Measurements from ENCODE around the gene ATP5F1D.

ATP5F1D gene

GRCh38 chr19:1248139-1248785, 6.7 kb downstream of the ATP5F1D start, which contains the start of gene MIDN:
MIDN (plus strand) TSS chr19:1248583; CDS start chr19:1250297, 1,714 bp downstream.
- DNase-seq (ENCODE audit: low spot score) = peak; percentile 88

GRCh38 chr19:1248786-1249297, 7.3 kb downstream of the ATP5F1D start:
- DNase-seq (ENCODE audit: low spot score) = peak; percentile 79

- peak; percentile 90 for DNase-seq (ENCODE audit: low spot score)
Observed at GRCh38 chr19:1249298-1249989, 7.9 kb downstream of the ATP5F1D start.

GRCh38 chr19:1249990-1250436, 8.5 kb downstream of the ATP5F1D start:
- no peak for DNase-seq (ENCODE audit: low spot score)

GRCh38 chr19:1250437-1251260, 9.1 kb downstream of the ATP5F1D start:
- DNase-seq (ENCODE audit: low spot score) = no peak

GRCh38 chr19:1251330-1252220, 10.0 kb downstream of the ATP5F1D start:
- no peak for DNase-seq (ENCODE audit: low spot score)

GRCh38 chr19:1252221-1252820, 10.8 kb downstream of the ATP5F1D start:
- peak; percentile 81 for DNase-seq (ENCODE audit: low spot score)

GRCh38 chr19:1252821-1253513, 11.4 kb downstream of the ATP5F1D start:
- DNase-seq (ENCODE audit: low spot score) = peak; percentile 79

GRCh38 chr19:1253514-1254080, 12.0 kb downstream of the ATP5F1D start:
- peak; percentile 39 for DNase-seq (ENCODE audit: low spot score)

- no peak for DNase-seq (ENCODE audit: low spot score)
Observed at GRCh38 chr19:1254081-1254527, 12.6 kb downstream of the ATP5F1D start.

GRCh38 chr19:1254530-1255185, 13.1 kb downstream of the ATP5F1D start:
- DNase-seq (ENCODE audit: low spot score) = no peak

- no peak for DNase-seq (ENCODE audit: low spot score)
Observed at GRCh38 chr19:1255186-1256161, 13.9 kb downstream of the ATP5F1D start.

- DNase-seq (ENCODE audit: low spot score) = no peak
Observed at GRCh38 chr19:1256646-1257474, 15.3 kb downstream of the ATP5F1D start.

- DNase-seq (ENCODE audit: low spot score) = no peak
Observed at GRCh38 chr19:1257475-1258162, 16.1 kb downstream of the ATP5F1D start.

GRCh38 chr19:1258163-1258492, 16.6 kb downstream of the ATP5F1D start:
- no peak for DNase-seq (ENCODE audit: low spot score)

- DNase-seq (ENCODE audit: low spot score) = no peak
Observed at GRCh38 chr19:1258707-1259205, 17.2 kb downstream of the ATP5F1D start.

Measured in AG20443 (cell line).